Astrocyte (in vitro differentiated cells and primary cell): Measurements from ENCODE around the gene TMEM97.

Experiments used
- EZH2 ChIP-seq: IDR thresholded peaks from 2 replicates; pipeline ENCODE4 v1.6.1; 2012; ENCODE audit warnings: mild to moderate bottlenecking, low read length, inconsistent platforms; ENCODE audit not compliant: insufficient read depth
- TF ChIP-seq, protein P1 (sequence below): IDR thresholded peaks from 2 replicates; pipeline ENCODE4 v1.5.1; 2011; ENCODE audit warnings: low read depth, mild to moderate bottlenecking, inconsistent platforms, low read length, moderate library complexity; ENCODE audit not compliant: insufficient read depth

DNA sequence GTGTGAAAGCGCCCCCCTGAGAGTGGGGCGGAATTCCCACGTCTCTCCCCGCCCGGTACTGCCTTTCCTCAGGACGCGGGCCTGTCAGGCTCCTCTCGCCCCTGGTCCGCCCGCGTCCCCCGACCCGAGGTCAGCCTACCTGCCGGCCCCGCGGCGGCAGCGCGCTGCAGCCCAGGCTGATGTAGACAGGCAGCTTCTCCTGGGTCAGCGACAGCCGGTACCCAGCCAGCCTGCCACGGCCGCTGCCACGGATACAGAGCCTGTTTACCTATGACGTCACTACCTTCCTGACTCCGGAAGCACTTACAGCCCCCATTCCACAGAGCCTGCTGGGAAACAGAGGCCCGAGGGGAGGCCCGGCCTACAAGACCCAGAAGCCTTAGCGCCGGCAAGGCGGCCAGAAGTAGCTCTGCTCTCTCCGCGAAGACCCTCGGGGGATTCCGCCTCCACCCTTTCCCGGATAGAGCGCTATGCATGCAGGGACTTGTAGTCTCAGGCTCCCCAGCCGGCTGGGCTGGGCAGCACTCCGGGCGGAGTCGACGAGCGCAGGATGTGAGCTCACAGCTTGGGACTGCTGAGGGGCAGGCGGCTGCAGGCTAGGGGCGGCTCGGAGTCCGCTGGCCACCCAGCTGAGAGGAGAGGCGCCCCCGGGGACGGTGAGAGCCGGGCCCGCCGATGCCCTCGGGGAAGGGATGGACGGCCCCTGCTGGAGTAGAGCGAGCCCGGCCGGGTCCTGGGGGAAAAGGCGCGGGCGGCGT, 16.4 kb downstream of the TMEM97 start, which contains the start of the genes IFT20 and TNFAIP1:
- TF ChIP-seq, protein P1, sequence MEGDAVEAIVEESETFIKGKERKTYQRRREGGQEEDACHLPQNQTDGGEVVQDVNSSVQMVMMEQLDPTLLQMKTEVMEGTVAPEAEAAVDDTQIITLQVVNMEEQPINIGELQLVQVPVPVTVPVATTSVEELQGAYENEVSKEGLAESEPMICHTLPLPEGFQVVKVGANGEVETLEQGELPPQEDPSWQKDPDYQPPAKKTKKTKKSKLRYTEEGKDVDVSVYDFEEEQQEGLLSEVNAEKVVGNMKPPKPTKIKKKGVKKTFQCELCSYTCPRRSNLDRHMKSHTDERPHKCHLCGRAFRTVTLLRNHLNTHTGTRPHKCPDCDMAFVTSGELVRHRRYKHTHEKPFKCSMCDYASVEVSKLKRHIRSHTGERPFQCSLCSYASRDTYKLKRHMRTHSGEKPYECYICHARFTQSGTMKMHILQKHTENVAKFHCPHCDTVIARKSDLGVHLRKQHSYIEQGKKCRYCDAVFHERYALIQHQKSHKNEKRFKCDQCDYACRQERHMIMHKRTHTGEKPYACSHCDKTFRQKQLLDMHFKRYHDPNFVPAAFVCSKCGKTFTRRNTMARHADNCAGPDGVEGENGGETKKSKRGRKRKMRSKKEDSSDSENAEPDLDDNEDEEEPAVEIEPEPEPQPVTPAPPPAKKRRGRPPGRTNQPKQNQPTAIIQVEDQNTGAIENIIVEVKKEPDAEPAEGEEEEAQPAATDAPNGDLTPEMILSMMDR = no peak
- no peak for TF ChIP-seq EZH2
